Measurements from ENCODE around the gene IFI27.

IFI27 gene

GRCh38 chr14:94120667-94121340, 10.3 kb downstream of the IFI27 start:
- TF ChIP-seq, protein P1, sequence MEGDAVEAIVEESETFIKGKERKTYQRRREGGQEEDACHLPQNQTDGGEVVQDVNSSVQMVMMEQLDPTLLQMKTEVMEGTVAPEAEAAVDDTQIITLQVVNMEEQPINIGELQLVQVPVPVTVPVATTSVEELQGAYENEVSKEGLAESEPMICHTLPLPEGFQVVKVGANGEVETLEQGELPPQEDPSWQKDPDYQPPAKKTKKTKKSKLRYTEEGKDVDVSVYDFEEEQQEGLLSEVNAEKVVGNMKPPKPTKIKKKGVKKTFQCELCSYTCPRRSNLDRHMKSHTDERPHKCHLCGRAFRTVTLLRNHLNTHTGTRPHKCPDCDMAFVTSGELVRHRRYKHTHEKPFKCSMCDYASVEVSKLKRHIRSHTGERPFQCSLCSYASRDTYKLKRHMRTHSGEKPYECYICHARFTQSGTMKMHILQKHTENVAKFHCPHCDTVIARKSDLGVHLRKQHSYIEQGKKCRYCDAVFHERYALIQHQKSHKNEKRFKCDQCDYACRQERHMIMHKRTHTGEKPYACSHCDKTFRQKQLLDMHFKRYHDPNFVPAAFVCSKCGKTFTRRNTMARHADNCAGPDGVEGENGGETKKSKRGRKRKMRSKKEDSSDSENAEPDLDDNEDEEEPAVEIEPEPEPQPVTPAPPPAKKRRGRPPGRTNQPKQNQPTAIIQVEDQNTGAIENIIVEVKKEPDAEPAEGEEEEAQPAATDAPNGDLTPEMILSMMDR (IDR thresholded peaks at IDR 0.05; ENCODE audit: low read depth, low read length) = no peak
- H3K4me3 ChIP-seq (ENCODE audit: low read depth, low read length) = no peak overlapping the region

GRCh38 chr14:94121485-94121884, 10.9 kb downstream of the IFI27 start:
- TF ChIP-seq, protein P1 (IDR thresholded peaks at IDR 0.05; ENCODE audit: low read depth, low read length) = no peak
- H3K4me3 ChIP-seq (ENCODE audit: low read depth, low read length) = no peak overlapping the region

DNA sequence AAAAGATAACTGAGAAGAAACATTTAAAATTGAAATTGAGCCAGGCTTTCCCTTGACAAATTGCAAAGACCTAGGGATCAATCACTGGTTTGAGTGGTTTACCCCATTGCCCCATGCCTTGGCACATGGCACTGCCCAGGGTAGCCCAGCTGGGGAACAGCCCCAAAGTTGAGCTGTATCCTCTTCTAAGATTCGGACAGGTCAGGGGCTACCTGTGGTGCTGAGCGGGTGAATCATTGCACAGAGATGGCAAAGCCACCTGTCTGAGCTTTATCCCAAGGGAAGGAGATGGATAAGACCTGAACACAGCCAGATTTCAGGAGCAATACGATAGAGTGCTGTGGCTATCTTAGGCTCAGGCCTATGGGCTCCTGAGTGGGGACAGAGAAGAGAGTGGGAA, 11.9 kb downstream of the IFI27 start:
- TF ChIP-seq, protein P1 (IDR thresholded peaks at IDR 0.05; ENCODE audit: low read depth, low read length) = no peak

DNA sequence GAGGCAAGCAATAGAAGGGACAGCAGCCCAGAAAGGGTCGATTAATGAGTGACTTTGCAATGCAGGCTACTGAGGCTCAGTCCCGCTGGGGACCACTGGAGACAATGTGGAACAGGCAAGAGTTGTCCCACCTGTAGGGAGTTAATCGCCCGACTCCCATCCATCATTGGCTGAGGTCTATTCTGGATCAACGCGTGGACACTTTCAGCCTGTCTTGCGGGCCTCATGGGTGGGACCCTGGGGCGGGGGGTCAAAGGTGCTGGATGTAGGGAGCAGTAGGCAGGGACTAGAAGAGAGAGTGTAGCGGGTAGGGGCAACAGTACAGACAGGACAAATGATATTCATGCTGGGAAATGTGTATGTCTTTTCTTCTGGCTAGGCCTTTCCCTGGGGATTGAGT, 12.8 kb downstream of the IFI27 start:
- TF ChIP-seq, protein P1 (IDR thresholded peaks at IDR 0.05; ENCODE audit: low read depth, low read length) = no peak
- H3K4me3 ChIP-seq (ENCODE audit: low read depth, low read length) = no peak overlapping the region

More for the DNA sequence above, 11.9 kb downstream of the IFI27 start:
- H3K4me3 ChIP-seq (ENCODE audit: low read depth, low read length) = no peak overlapping the region

DNA sequence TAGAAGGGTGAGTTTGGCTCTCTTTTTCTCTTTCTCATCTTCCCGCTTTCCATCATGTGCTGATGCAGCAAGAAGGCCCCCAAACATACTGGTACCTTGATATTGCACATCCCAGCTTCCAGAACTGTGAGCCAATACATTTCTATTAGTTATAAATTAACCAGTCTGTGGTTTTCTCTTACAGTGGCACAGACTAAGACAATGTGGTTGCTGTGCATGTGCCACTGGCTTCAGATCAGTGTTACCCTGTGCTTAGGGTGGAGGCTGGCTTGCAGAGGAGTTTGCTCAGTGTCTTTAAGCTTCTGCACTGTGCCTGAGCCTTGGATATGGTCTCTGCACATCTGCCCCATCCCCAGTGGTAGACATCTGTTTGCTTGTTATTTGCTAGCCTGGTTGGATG, 13.3 kb downstream of the IFI27 start:
- H3K4me3 ChIP-seq (ENCODE audit: low read depth, low read length) = no peak overlapping the region
- TF ChIP-seq, protein P1 (IDR thresholded peaks at IDR 0.05; ENCODE audit: low read depth, low read length) = no peak

- TF ChIP-seq, protein P1 (IDR thresholded peaks at IDR 0.05; ENCODE audit: low read depth, low read length) = no peak
- no peak overlapping the region for H3K4me3 ChIP-seq (ENCODE audit: low read depth, low read length)
These were observed 14.2 kb downstream of the IFI27 start for GRCh38 chr14:94124582-94125377.

Data from WI38 (cell line).